ENCODE results near the gene MED12L.
A peak's percentile ranks its signal among the peaks of the same experiment; 100 is the strongest.
"Not testable (repeated sequence)": the region's sequence is repeated elsewhere in the genome, so short reads cannot be mapped to it uniquely, and the experiment has no call there.

The MED12L gene

GRCh38 chr3:151218136-151218535 is 132.7 kb downstream of the MED12L start:
- DNase-seq, result no peak

GRCh38 chr3:151219056-151219455 is 133.6 kb downstream of the MED12L start:
- DNase-seq, result no peak

- no peak for DNase-seq
Measured at GRCh38 chr3:151224268-151224866, 138.9 kb downstream of the MED12L start.

- DNase-seq, result no peak
Measured at GRCh38 chr3:151225040-151225975, 139.8 kb downstream of the MED12L start.

- no peak for DNase-seq
Measured at GRCh38 chr3:151226088-151226563, 140.7 kb downstream of the MED12L start.

GRCh38 chr3:151226825-151227224 is 141.4 kb downstream of the MED12L start:
- DNase-seq, result no peak

GRCh38 chr3:151227266-151227806 is 141.9 kb downstream of the MED12L start:
- no peak for DNase-seq

- DNase-seq, result peak; percentile 79 to 81
Measured at GRCh38 chr3:151227807-151228665, 142.6 kb downstream of the MED12L start.

GRCh38 chr3:151228666-151229040 is 143.2 kb downstream of the MED12L start:
- no peak for DNase-seq

GRCh38 chr3:151230646-151231045 is 145.2 kb downstream of the MED12L start:
- no peak for DNase-seq

- not testable (repeated sequence) for DNase-seq
Measured at GRCh38 chr3:151232403-151232802, 146.9 kb downstream of the MED12L start.

- DNase-seq, result no peak
Measured at GRCh38 chr3:151232991-151233390, 147.5 kb downstream of the MED12L start.

- no peak for DNase-seq
Measured at GRCh38 chr3:151234825-151235224, 149.4 kb downstream of the MED12L start.

- no peak for DNase-seq
Measured at GRCh38 chr3:151236316-151236715, 150.9 kb downstream of the MED12L start.

GRCh38 chr3:151236736-151237135 is 151.3 kb downstream of the MED12L start:
- DNase-seq, result no peak

GRCh38 chr3:151242006-151242405 is 156.5 kb downstream of the MED12L start:
- DNase-seq, result not testable (repeated sequence)

- DNase-seq, result no peak
Measured at GRCh38 chr3:151248772-151249337, 163.4 kb downstream of the MED12L start.

GRCh38 chr3:151256749-151257148 is 171.3 kb downstream of the MED12L start:
- no peak for DNase-seq

- no peak for DNase-seq
Measured at GRCh38 chr3:151259664-151260063, 174.2 kb downstream of the MED12L start.

- DNase-seq, result no peak
Measured at GRCh38 chr3:151262871-151263525, 177.5 kb downstream of the MED12L start.

GRCh38 chr3:151264605-151265004 is 179.1 kb downstream of the MED12L start:
- no peak for DNase-seq

GRCh38 chr3:151265166-151265565 is 179.7 kb downstream of the MED12L start:
- DNase-seq, result no peak

Data from stimulated activated CD4-positive, alpha-beta T cell treated with anti-CD3 and anti-CD28 coated beads, Interleukin-2, amount 100 ng/mL, for 24 hours (primary cell).